Tibial nerve (tissue), 4 donors: ENCODE data around the gene WNT9A. TPM values are rescaled to one million over a fixed set of nuclear protein-coding genes. Genes with fewer than 3 reads are reported as not detected.
A peak's percentile ranks its signal among the peaks of the same experiment; 100 is the strongest.

Experiments
- DNase-seq, 2 donors: peaks; one replicate each; pipeline ENCODE4 v3.0.0-alpha.2; 2019; ENCODE audit warnings: low spot score in 2 of 2
- H3K27ac ChIP-seq, 4 donors: fragments of 200-600 bp; sonication (generic) in 3 of 4; one replicate each; pipeline ENCODE4 v1.5.1; 2017 to 2019; ENCODE audit warnings: mild to moderate bottlenecking in 1 of 4
- H3K27me3 ChIP-seq, 2 donors: fragments of 200-600 bp; sonication (generic) in 1 of 2; one replicate each; pipeline versions ENCODE4 v1.5.1 to v1.6.0; 2017 to 2019
- H3K36me3 ChIP-seq, 3 donors: fragments of 200-600 bp; sonication (generic); one replicate each; pipeline ENCODE4 v1.5.1; 2018 to 2019
- H3K4me1 ChIP-seq, 4 donors: fragments of 200-600 bp; sonication (generic) in 3 of 4; one replicate each; pipeline ENCODE4 v1.5.1; 2017 to 2019
- H3K4me3 ChIP-seq, 4 donors: fragments of 200-600 bp; sonication (generic) in 3 of 4; one replicate each; pipeline ENCODE4 v1.5.1; 2017 to 2019; ENCODE audit warnings: mild to moderate bottlenecking in 1 of 4, moderate library complexity in 1 of 4
- H3K9me3 ChIP-seq, 4 donors: fragments of 200-600 bp; sonication (generic) in 3 of 4; one replicate each; pipeline ENCODE4 v1.5.1; 2017 to 2019
- CTCF ChIP-seq, 5 experiments: fragments of 200-600 bp in 3 of 5; fragments of 450-650 bp in 2 of 5; sonication (generic) in 3 of 5; IDR thresholded peaks; one replicate each; pipeline ENCODE4 v1.5.1; 2016 to 2019; ENCODE audit warnings: antibody characterized with exemption in 5 of 5, mild to moderate bottlenecking in 3 of 5, moderate library complexity in 2 of 5
- EP300 ChIP-seq, 2 donors: sonication (generic); formaldehyde crosslinking; IDR thresholded peaks; one replicate each; pipeline ENCODE4 v1.6.1; 2017; ENCODE audit warnings: antibody characterized with exemption in 2 of 2, mild to moderate bottlenecking in 1 of 2
- POLR2A ChIP-seq, 2 donors: fragments of 450-650 bp; IDR thresholded peaks; one replicate each; pipeline ENCODE4 v1.6.1; 2017; ENCODE audit warnings: antibody characterized with exemption in 2 of 2, mild to moderate bottlenecking in 2 of 2, moderate library complexity in 2 of 2
- WGBS, 2 donors: methylation state at CpG; one replicate each; pipeline ENCODE4 v1.1.5; 2018; 5-methylcytosine and 5-hydroxymethylcytosine counted together
- total RNA-seq, 4 donors: library from RNA; depleted of rRNA; stranded (reverse); fragments of >200 nt; gene quantifications; one replicate each; pipeline ENCODE4 v1.1.0, GENCODE V29; 2016

WNT9A gene
- total RNA-seq, 4 donors from 2014 or later: 5.1 to 12.8 (median 8.5) TPM

GRCh38 chr1:227942021-227942715, 5.6 kb downstream of the WNT9A start:
- Histone ChIP-seq H3K36me3 (no peaks in the 10 kb centered on the region), H3K4me1 (peaks cover 0 to 88% (median 16%) of the 10 kb centered on the region in 4 donors), H3K9me3 (no peaks in the 10 kb centered on the region), H3K27me3 (peaks cover 0 to 5% of the 10 kb centered on the region in 2 donors), H3K27ac (peak overlapping the region in 2 of 4 donors; percentile 33 to 90), H3K4me3 (no peak overlapping the region)
- TF ChIP-seq EP300 (IDR thresholded peaks at IDR 0.05) (no peak), POLR2A (IDR thresholded peaks at IDR 0.05) (no peak), CTCF (IDR thresholded peaks at IDR 0.05) (no peak)
- peak in 1 of 2 donors; percentile 12 for DNase-seq
- WGBS, 2 donors: 52 to 70% methylated on average over 11 to 12 of the region's 15 CpGs

GRCh38 chr1:227941509-227942020, 6.2 kb downstream of the WNT9A start:
- peak in 1 of 2 donors; percentile 10 for DNase-seq
- H3K4me3 ChIP-seq: no peak overlapping the region
- peaks cover 0 to 82% (median 14%) of the 10 kb centered on the region in 4 donors for H3K4me1 ChIP-seq
- no peaks in the 10 kb centered on the region for H3K9me3 ChIP-seq
- no peak for TF ChIP-seq CTCF (IDR thresholded peaks at IDR 0.05)
- no peak for TF ChIP-seq EP300 (IDR thresholded peaks at IDR 0.05)
- no peak for TF ChIP-seq POLR2A (IDR thresholded peaks at IDR 0.05)
- no peaks in the 10 kb centered on the region for H3K27me3 ChIP-seq
- H3K27ac ChIP-seq: peak overlapping the region in 1 of 4 donors; percentile 90
- 67 to 76% methylated on average over 9 to 10 of the region's 15 CpGs for WGBS, 2 donors
- H3K36me3 ChIP-seq: no peaks in the 10 kb centered on the region

GRCh38 chr1:227940791-227941241, 6.9 kb downstream of the WNT9A start:
- Histone ChIP-seq H3K27ac (no peak overlapping the region), H3K27me3 (no peaks in the 10 kb centered on the region), H3K4me3 (no peak overlapping the region), H3K4me1 (peaks cover 0 to 74% (median 9%) of the 10 kb centered on the region in 4 donors), H3K9me3 (no peaks in the 10 kb centered on the region), H3K36me3 (no peaks in the 10 kb centered on the region)
- WGBS, 2 donors: 87 to 98% methylated on average over 11 to 14 of the region's 17 CpGs
- DNase-seq: peak in 1 of 2 donors; percentile 12
- TF ChIP-seq POLR2A (IDR thresholded peaks at IDR 0.05): no peak
- no peak for TF ChIP-seq EP300 (IDR thresholded peaks at IDR 0.05)
- no peak for TF ChIP-seq CTCF (IDR thresholded peaks at IDR 0.05)

GRCh38 chr1:227939791-227940771, 7.7 kb downstream of the WNT9A start:
- 73 to 77% methylated on average over 15 to 18 of the region's 20 CpGs for WGBS, 2 donors
- Histone ChIP-seq H3K36me3 (no peaks in the 10 kb centered on the region), H3K4me1 (peaks cover 0 to 67% (median 4%) of the 10 kb centered on the region in 4 donors), H3K27me3 (no peaks in the 10 kb centered on the region), H3K27ac (peak overlapping the region in 1 of 4 donors; percentile 53), H3K4me3 (no peak overlapping the region), H3K9me3 (no peaks in the 10 kb centered on the region)
- TF ChIP-seq POLR2A (IDR thresholded peaks at IDR 0.05) (no peak), EP300 (IDR thresholded peaks at IDR 0.05) (no peak), CTCF (IDR thresholded peaks at IDR 0.05) (no peak)
- peak in 1 of 2 donors; percentile 6 for DNase-seq
